ENCODE measurements around the gene PCDH20.
A peak's percentile ranks its signal among the peaks of the same experiment; 100 is the strongest.

The PCDH20 gene

GRCh38 chr13:61415749-61416148, at the start of gene PCDH20:
Gene PCDH20, minus strand, starts transcription at chr13:61415849. Its CDS starts 691 bp downstream, at chr13:61415158.
- DNase-seq, result no peak
- TF ChIP-seq POLR2A (IDR thresholded peaks at IDR 0.05; ENCODE audit: low read length) (no peak), GATA1 (IDR thresholded peaks at IDR 0.05; ENCODE audit: low read depth, low read length) (no peak)

GRCh38 chr13:61463024-61463423, 47.4 kb upstream of the PCDH20 start:
- no peak for DNase-seq
- no peak for TF ChIP-seq POLR2A (IDR thresholded peaks at IDR 0.05; ENCODE audit: low read length)
- no peak for TF ChIP-seq GATA1 (IDR thresholded peaks at IDR 0.05; ENCODE audit: low read depth, low read length)

GRCh38 chr13:61453121-61453520, 37.5 kb upstream of the PCDH20 start:
- no peak for TF ChIP-seq GATA1 (IDR thresholded peaks at IDR 0.05; ENCODE audit: low read depth, low read length)
- no peak for TF ChIP-seq POLR2A (IDR thresholded peaks at IDR 0.05; ENCODE audit: low read length)
- DNase-seq, result no peak

- TF ChIP-seq POLR2A (IDR thresholded peaks at IDR 0.05; ENCODE audit: low read length) (no peak), GATA1 (IDR thresholded peaks at IDR 0.05; ENCODE audit: low read depth, low read length) (no peak)
- DNase-seq, result no peak
Observed at GRCh38 chr13:61432029-61432428, 16.4 kb upstream of the PCDH20 start.

GRCh38 chr13:61423915-61424314, 8.3 kb upstream of the PCDH20 start:
- TF ChIP-seq POLR2A (IDR thresholded peaks at IDR 0.05; ENCODE audit: low read length), result no peak
- TF ChIP-seq GATA1 (IDR thresholded peaks at IDR 0.05; ENCODE audit: low read depth, low read length), result no peak
- DNase-seq, result no peak

- no peak for DNase-seq
- TF ChIP-seq POLR2A (IDR thresholded peaks at IDR 0.05; ENCODE audit: low read length) (no peak), GATA1 (IDR thresholded peaks at IDR 0.05; ENCODE audit: low read depth, low read length) (no peak)
Observed at GRCh38 chr13:61417086-61417570, 1.5 kb upstream of the PCDH20 start.

GRCh38 chr13:61415058-61415721, 459 bp downstream of the PCDH20 start:
- DNase-seq, result no peak
- TF ChIP-seq GATA1 (IDR thresholded peaks at IDR 0.05; ENCODE audit: low read depth, low read length), result no peak
- no peak for TF ChIP-seq POLR2A (IDR thresholded peaks at IDR 0.05; ENCODE audit: low read length)

GRCh38 chr13:61414686-61415057, 977 bp downstream of the PCDH20 start:
- no peak for DNase-seq
- no peak for TF ChIP-seq GATA1 (IDR thresholded peaks at IDR 0.05; ENCODE audit: low read depth, low read length)
- no peak for TF ChIP-seq POLR2A (IDR thresholded peaks at IDR 0.05; ENCODE audit: low read length)

GRCh38 chr13:61413572-61414535, 1.8 kb downstream of the PCDH20 start:
- TF ChIP-seq POLR2A (IDR thresholded peaks at IDR 0.05; ENCODE audit: low read length) (no peak), GATA1 (IDR thresholded peaks at IDR 0.05; ENCODE audit: low read depth, low read length) (no peak)
- DNase-seq, result no peak

- TF ChIP-seq GATA1 (IDR thresholded peaks at IDR 0.05; ENCODE audit: low read depth, low read length) (no peak), POLR2A (IDR thresholded peaks at IDR 0.05; ENCODE audit: low read length) (no peak)
- DNase-seq, result peak; percentile 5 to 29
Observed at GRCh38 chr13:61410669-61411297, 4.9 kb downstream of the PCDH20 start.

- DNase-seq, result no peak
- TF ChIP-seq GATA1 (IDR thresholded peaks at IDR 0.05; ENCODE audit: low read depth, low read length) (no peak), POLR2A (IDR thresholded peaks at IDR 0.05; ENCODE audit: low read length) (no peak)
Observed at GRCh38 chr13:61410266-61410665, 5.4 kb downstream of the PCDH20 start.

- DNase-seq, result no peak
- TF ChIP-seq POLR2A (IDR thresholded peaks at IDR 0.05; ENCODE audit: low read length) (no peak), GATA1 (IDR thresholded peaks at IDR 0.05; ENCODE audit: low read depth, low read length) (no peak)
Observed at GRCh38 chr13:61408571-61408970, 7.1 kb downstream of the PCDH20 start.

- no peak for DNase-seq
- TF ChIP-seq POLR2A (IDR thresholded peaks at IDR 0.05; ENCODE audit: low read length) (no peak), GATA1 (IDR thresholded peaks at IDR 0.05; ENCODE audit: low read depth, low read length) (no peak)
Observed at GRCh38 chr13:61406275-61406674, 9.4 kb downstream of the PCDH20 start.

GRCh38 chr13:61396121-61396520, 19.5 kb downstream of the PCDH20 start:
- no peak for DNase-seq
- TF ChIP-seq GATA1 (IDR thresholded peaks at IDR 0.05; ENCODE audit: low read depth, low read length) (no peak), POLR2A (IDR thresholded peaks at IDR 0.05; ENCODE audit: low read length) (no peak)
